KMS-11 (cell line): ENCODE measurements around the gene ATRIP.

ENCODE experiments used
- H2AFZ ChIP-seq: fragments of 200-600 bp; sonication (generic); 2 replicates; pipeline ENCODE4 v1.6.1; 2016; ENCODE audit warnings: antibody characterized with exemption, mixed run types, low read depth
- H3K27ac ChIP-seq: fragments of 200-600 bp; sonication (generic); 2 replicates; pipeline ENCODE4 v1.6.1; 2016; ENCODE audit warnings: mild to moderate bottlenecking, mixed run types
- H3K27me3 ChIP-seq: fragments of 200-600 bp; sonication (generic); 2 replicates; pipeline ENCODE4 v1.6.1; 2017; ENCODE audit warnings: mild to moderate bottlenecking, low read depth, mixed run types, moderate library complexity; ENCODE audit not compliant: insufficient read depth
- H3K36me3 ChIP-seq: fragments of 200-600 bp; sonication (generic); 2 replicates; pipeline ENCODE4 v1.6.1; 2017; ENCODE audit warnings: mild to moderate bottlenecking, mixed run types; ENCODE audit not compliant: insufficient read depth
- H3K4me1 ChIP-seq: fragments of 200-600 bp; sonication (generic); 2 replicates; pipeline ENCODE4 v1.6.1; 2016; ENCODE audit warnings: mild to moderate bottlenecking, low read depth, mixed run types; ENCODE audit not compliant: poor library complexity, severe bottlenecking
- H3K4me2 ChIP-seq: fragments of 200-600 bp; sonication (generic); 2 replicates; pipeline ENCODE4 v1.7.0; 2016; ENCODE audit warnings: mild to moderate bottlenecking, mixed run types
- H3K4me3 ChIP-seq: fragments of 200-600 bp; sonication (generic); IDR thresholded peaks from 2 replicates; pipeline ENCODE4 v1.6.1; 2017; ENCODE audit warnings: low read depth, low read length, mixed read lengths; ENCODE audit not compliant: insufficient read depth
- H3K79me2 ChIP-seq: fragments of 200-600 bp; sonication (generic); 2 replicates; pipeline ENCODE4 v1.6.1; 2016; ENCODE audit warnings: low read depth, mixed run types; ENCODE audit not compliant: insufficient read depth
- H3K9ac ChIP-seq: fragments of 200-600 bp; sonication (generic); 2 replicates; pipeline ENCODE4 v1.6.1; 2016; ENCODE audit warnings: mild to moderate bottlenecking, mixed run types
- H4K20me1 ChIP-seq: fragments of 200-600 bp; sonication (generic); 2 replicates; pipeline ENCODE4 v1.6.1; 2016; ENCODE audit warnings: mild to moderate bottlenecking, mixed run types; ENCODE audit not compliant: insufficient read depth
- CTCF ChIP-seq: fragments of 200-600 bp; sonication (generic); conservative IDR thresholded peaks from 2 replicates; pipeline ENCODE4 v1.6.1; 2017; ENCODE audit warnings: low read depth, mild to moderate bottlenecking, antibody characterized with exemption, low read length, moderate library complexity, mixed read lengths

The ATRIP gene

DNA sequence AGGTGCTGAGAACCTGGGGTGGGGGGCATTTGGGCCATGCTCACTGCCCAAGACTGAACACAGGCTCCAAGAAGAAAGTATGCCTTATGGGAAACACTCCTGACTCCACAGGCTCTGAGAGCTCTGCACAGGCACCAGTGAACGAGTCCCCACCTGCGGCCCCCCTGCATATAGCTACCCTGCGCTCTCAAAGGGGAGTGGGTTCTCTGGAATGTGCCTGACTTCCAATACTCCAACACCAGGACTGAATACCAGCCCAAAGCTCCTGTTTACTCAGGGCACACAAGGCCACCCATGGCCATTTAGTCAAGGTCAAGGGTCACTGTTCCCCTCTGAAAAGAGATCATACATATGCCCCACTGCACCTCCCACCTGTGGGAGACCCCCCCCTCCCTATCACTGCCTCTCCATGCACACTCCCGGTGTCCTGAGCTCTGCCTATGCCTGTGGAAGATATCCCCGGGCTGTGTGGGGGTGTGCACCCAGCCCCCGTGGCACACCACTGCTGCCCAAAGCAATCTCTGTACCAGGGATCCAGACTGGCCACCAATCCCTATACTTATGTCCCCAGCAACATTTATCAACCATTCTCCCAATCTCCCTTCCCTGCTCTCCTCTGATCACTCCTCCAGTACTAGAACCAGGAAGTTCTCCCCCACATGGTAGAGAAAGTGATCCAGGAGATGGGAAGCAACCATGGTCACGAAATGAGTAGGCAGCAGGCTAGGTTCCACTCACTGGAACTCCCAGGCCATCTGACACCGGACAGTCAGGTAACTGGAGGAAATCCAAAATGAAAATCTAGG, 15.1 kb upstream of the ATRIP start:
- no peak overlapping the region for H3K4me2 ChIP-seq

GRCh38 chr3:48432411-48433371, 13.8 kb upstream of the ATRIP start:
- H3K27ac ChIP-seq: no peak overlapping the region

More for the DNA sequence above, 15.1 kb upstream of the ATRIP start:
- H4K20me1 ChIP-seq: no peaks in the 10 kb centered on the region
- no peak overlapping the region for H3K9ac ChIP-seq
- H3K36me3 ChIP-seq: no peaks in the 10 kb centered on the region
- no peak overlapping the region for H3K4me3 ChIP-seq
- TF ChIP-seq CTCF: no peak
- no peak overlapping the region for H3K27ac ChIP-seq
- peaks cover 13% of the 10 kb centered on the region for H3K4me1 ChIP-seq
- H3K27me3 ChIP-seq: no peaks in the 10 kb centered on the region
- no peaks in the 10 kb centered on the region for H3K79me2 ChIP-seq
- H2AFZ ChIP-seq: no peak overlapping the region

DNA sequence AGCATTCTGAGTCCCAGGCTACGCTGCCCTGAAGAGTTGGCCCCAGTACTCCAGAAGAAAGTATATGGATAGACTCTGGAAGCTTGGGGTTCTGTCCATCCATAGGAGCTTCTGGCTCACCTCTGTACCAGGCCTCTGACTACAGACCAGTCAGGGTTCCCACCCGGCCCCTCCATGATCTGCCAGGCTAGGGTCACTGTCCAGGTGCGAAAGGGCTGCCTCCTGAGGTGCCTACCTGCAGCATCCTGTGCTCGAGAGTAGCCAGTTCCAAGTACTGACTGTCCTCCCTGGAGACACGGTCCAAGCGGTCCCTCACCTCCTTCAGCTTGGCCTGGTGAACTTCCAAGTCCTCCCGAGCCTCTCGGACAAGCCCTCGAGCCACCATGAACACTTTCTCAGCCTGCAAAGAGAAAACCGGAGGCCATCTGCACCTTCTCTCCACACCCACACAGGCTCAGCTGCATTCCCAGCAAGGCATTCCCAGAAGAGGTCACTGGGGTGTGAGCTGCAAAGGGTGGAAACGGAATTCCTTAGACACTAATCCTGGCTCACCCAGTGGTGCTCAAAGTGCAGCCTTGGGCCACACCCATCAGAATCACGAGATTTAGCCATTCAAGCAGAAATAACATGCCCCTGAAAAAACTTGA, 12.9 kb upstream of the ATRIP start:
- H3K4me2 ChIP-seq: no peak overlapping the region
- peaks cover 13% of the 10 kb centered on the region for H3K4me1 ChIP-seq

More at GRCh38 chr3:48432411-48433371, 13.8 kb upstream of the ATRIP start:
- no peaks in the 10 kb centered on the region for H3K27me3 ChIP-seq
- no peak overlapping the region for H3K4me2 ChIP-seq
- H2AFZ ChIP-seq: no peak overlapping the region
- H3K4me3 ChIP-seq: no peak overlapping the region
- H4K20me1 ChIP-seq: no peaks in the 10 kb centered on the region
- no peaks in the 10 kb centered on the region for H3K79me2 ChIP-seq
- peaks cover 13% of the 10 kb centered on the region for H3K4me1 ChIP-seq
- no peak overlapping the region for H3K9ac ChIP-seq
- H3K36me3 ChIP-seq: no peaks in the 10 kb centered on the region
- 0 out of 2 replicates have a peak, but pooled peaks have one; percentile 16 for TF ChIP-seq CTCF

More for the DNA sequence above, 12.9 kb upstream of the ATRIP start:
- Histone ChIP-seq H4K20me1 (no peaks in the 10 kb centered on the region), H3K27me3 (no peaks in the 10 kb centered on the region), H3K4me3 (no peak overlapping the region), H3K36me3 (no peaks in the 10 kb centered on the region), H3K27ac (no peak overlapping the region), H2AFZ (no peak overlapping the region), H3K9ac (no peak overlapping the region), H3K79me2 (no peaks in the 10 kb centered on the region)
- TF ChIP-seq CTCF: no peak
